ENCODE data around the gene SLC12A5. TPM values are rescaled to one million over a fixed set of nuclear protein-coding genes. Genes with fewer than 3 reads are reported as not detected.
"Not testable (repeated sequence)": the region's sequence is repeated elsewhere in the genome, so short reads cannot be mapped to it uniquely, and the experiment has no call there.

Gene SLC12A5
- total RNA-seq, 6 donors from 2014 or later = 0.69 to 1.3 TPM; not detected in 4

- ATAC-seq (ENCODE audit: low FRiP score in 2 of 2) (peak; percentile 98), DNase-seq (peak; percentile 97 to 99)
- no peaks in the 10 kb centered on the region for H3K36me3 ChIP-seq
- H3K4me1 ChIP-seq = peaks cover 34 to 50% (median 45%) of the 10 kb centered on the region in 4 donors
- H3K27me3 ChIP-seq = no peaks in the 10 kb centered on the region
- WGBS, 2 donors = 0 to 1% methylated on average over 19 to 35 of the region's 100 CpGs
- TF ChIP-seq EP300 (IDR thresholded peaks at IDR 0.05) = no peak
- TF ChIP-seq POLR2A (IDR thresholded peaks at IDR 0.05) = peak; percentile 47 to 96 (median 75)
- peak; percentile 96 to 98 for TF ChIP-seq POLR2AphosphoS5 (IDR thresholded peaks at IDR 0.05)
- peak in 5 of 6 experiments; percentile 31 to 67 (median 54) for TF ChIP-seq CTCF (IDR thresholded peaks at IDR 0.05)
- H3K4me3 ChIP-seq = peak within 1 kb of the TSS; percentile 70 to 81 (median 72)
- no peaks in the 10 kb centered on the region for H3K9me3 ChIP-seq
- H3K27ac ChIP-seq = peak within 1 kb of the TSS; percentile 95 to 99 (median 99)
Measured at GRCh38 chr20:46089417-46090388, 60.7 kb downstream of the SLC12A5 start, which contains the start of gene NCOA5. TSS of gene NCOA5 (minus strand) at chr20:46089962. CDS start at chr20:46079424, 10,538 bp downstream.

GRCh38 chr20:46091622-46092535 is 62.9 kb downstream of the SLC12A5 start:
- DNase-seq = peak in 1 of 2 donors; percentile 84
- not testable (repeated sequence) for H3K9me3 ChIP-seq; H3K27me3 ChIP-seq; H3K36me3 ChIP-seq; ATAC-seq (ENCODE audit: low FRiP score in 2 of 2); H3K27ac ChIP-seq; H3K4me3 ChIP-seq
- peaks cover 15 to 28% (median 23%) of the 10 kb centered on the region in 4 donors for H3K4me1 ChIP-seq
- 92 to 95% methylated on average over 22 to 51 of the region's 52 CpGs for WGBS, 2 donors

GRCh38 chr20:46093531-46093930 is 64.5 kb downstream of the SLC12A5 start:
- DNase-seq = no peak
- H3K27ac ChIP-seq = no peak overlapping the region
- H3K4me1 ChIP-seq = peaks cover under 1 to 12% (median 8%) of the 10 kb centered on the region in 4 donors
- H3K27me3 ChIP-seq = no peaks in the 10 kb centered on the region
- H3K9me3 ChIP-seq = no peaks in the 10 kb centered on the region
- ATAC-seq (ENCODE audit: low FRiP score in 2 of 2) = no peak
- H3K36me3 ChIP-seq = no peaks in the 10 kb centered on the region
- 80 to 83% methylated on average over 2 of the region's 2 CpGs for WGBS, 2 donors
- no peak overlapping the region for H3K4me3 ChIP-seq
- TF ChIP-seq CTCF (IDR thresholded peaks at IDR 0.05) (no peak), POLR2AphosphoS5 (IDR thresholded peaks at IDR 0.05) (no peak), EP300 (IDR thresholded peaks at IDR 0.05) (no peak), POLR2A (IDR thresholded peaks at IDR 0.05) (no peak)

- 36 to 44% methylated on average over 32 to 38 of the region's 48 CpGs for WGBS, 2 donors
- Histone ChIP-seq H3K4me3 (peak overlapping the region in 1 of 4 donors; percentile 17), H3K4me1 (peaks cover 0 to 7% (median 3%) of the 10 kb centered on the region in 4 donors), H3K27ac (no peak overlapping the region), H3K27me3 (peaks cover 0 to 8% (median 2%) of the 10 kb centered on the region in 4 donors), H3K9me3 (no peaks in the 10 kb centered on the region), H3K36me3 (no peaks in the 10 kb centered on the region)
- TF ChIP-seq POLR2A (IDR thresholded peaks at IDR 0.05) = no peak
- TF ChIP-seq CTCF (IDR thresholded peaks at IDR 0.05) = peak in 3 of 6 experiments; percentile 26 to 36 (median 29)
- DNase-seq (peak in 1 of 2 donors; percentile 89), ATAC-seq (ENCODE audit: low FRiP score in 2 of 2) (peak; percentile 40 to 67)
Measured at GRCh38 chr20:46099491-46100287, 70.7 kb downstream of the SLC12A5 start.

- not testable (repeated sequence) for H3K27me3 ChIP-seq; ATAC-seq (ENCODE audit: low FRiP score in 2 of 2)
Measured at GRCh38 chr20:46100444-46100843, 71.4 kb downstream of the SLC12A5 start.

More at GRCh38 chr20:46100444-46100843, 71.4 kb downstream of the SLC12A5 start:
- H3K4me1 ChIP-seq, H3K36me3 ChIP-seq, H3K4me3 ChIP-seq, H3K9me3 ChIP-seq, DNase-seq, H3K27ac ChIP-seq: not testable (repeated sequence)
- WGBS, 2 donors = 85 to 90% methylated on average over 7 of the region's 7 CpGs
